Panc1 (cell line): ENCODE results near the gene HCN4. TPM values are rescaled to one million over a fixed set of nuclear protein-coding genes. Genes with fewer than 3 reads are reported as not detected.

Source experiments
- ATAC-seq: fragments of 200-7000 bp; cut with Tn5 transposase; 2 replicates; pipeline ENCODE4 v1.9.1; 2020; ENCODE audit warnings: mild to moderate bottlenecking, moderate library complexity
- BruUV-seq: library from RNA; stranded (reverse); fragments of 400-500 nt; replicated peaks from 2 replicates; lab custom pipeline; 2021; lab: Mats Ljungman, UMichigan
- CTCF ChIA-PET: fragments of 300-600 bp; sonication (Branson Sonifier 250); formaldehyde crosslinking; loops from one replicate; lab custom pipeline; 2022; ENCODE audit warnings: antibody characterized with exemption; lab: Charles Lee
- POLR2A ChIA-PET: fragments of 300-600 bp; sonication (Branson Sonifier 250); formaldehyde crosslinking; loops from one replicate; lab custom pipeline; 2022; ENCODE audit warnings: antibody characterized with exemption; lab: Charles Lee
- DNase-seq: peaks from one replicate; pipeline ENCODE4 v3.0.0-alpha.2; 2010; ENCODE audit warnings: low read depth, low spot score
- H3K27ac ChIP-seq: 2 replicates; pipeline ENCODE4 v1.5.1; 2011; ENCODE audit warnings: mild to moderate bottlenecking, low read length, inconsistent platforms
- H3K27me3 ChIP-seq: fragments of 200-500 bp; sonication (Bioruptor generic); 2 replicates; pipeline ENCODE4 v1.6.0; 2014; ENCODE audit warnings: low read length, inconsistent platforms; ENCODE audit not compliant: control insufficient read depth, insufficient read depth
- H3K36me3 ChIP-seq: fragments of 200-500 bp; sonication (Bioruptor generic); 2 replicates; pipeline ENCODE4 v1.5.1; 2014; ENCODE audit warnings: inconsistent platforms, mild to moderate bottlenecking, low read length, moderate library complexity; ENCODE audit not compliant: control insufficient read depth, insufficient read depth
- H3K4me1 ChIP-seq: 2 replicates; pipeline ENCODE4 v1.5.1; 2011; ENCODE audit warnings: inconsistent platforms, mild to moderate bottlenecking, low read length, moderate library complexity; ENCODE audit not compliant: control insufficient read depth, insufficient read depth
- H3K4me3 ChIP-seq, 2 experiments: 2 replicates each; pipeline ENCODE4 v1.5.1; 2011 to 2012; ENCODE audit warnings: low read depth in 2 of 2, low read length in 2 of 2, mild to moderate bottlenecking in 2 of 2, inconsistent platforms in 1 of 2, moderate library complexity in 1 of 2
- H3K9me3 ChIP-seq: fragments of 200-500 bp; sonication (Bioruptor generic); 2 replicates; pipeline ENCODE4 v1.5.1; 2014; ENCODE audit warnings: low read depth, mild to moderate bottlenecking, inconsistent platforms, low read length, moderate library complexity; ENCODE audit not compliant: control insufficient read depth, insufficient read depth
- POLR2AphosphoS5 ChIP-seq: IDR thresholded peaks from 2 replicates; pipeline ENCODE4 v1.6.1; 2012; ENCODE audit warnings: mild to moderate bottlenecking, low read depth, low read length, moderate library complexity
- SIN3A ChIP-seq: IDR thresholded peaks from 2 replicates; pipeline ENCODE4 v1.6.1; 2012; ENCODE audit warnings: low read depth, mild to moderate bottlenecking, low read length, moderate library complexity, borderline replicate concordance; ENCODE audit not compliant: insufficient read depth
- TCF7L2 ChIP-seq: IDR thresholded peaks from 2 replicates; pipeline ENCODE4 v1.6.1; 2011; ENCODE audit warnings: mild to moderate bottlenecking, low read depth, low read length, inconsistent platforms
- in situ Hi-C: cut with HindIII; loops from 2 replicates; pipeline ENCODE4 v1.10.0; 2016; ENCODE audit warnings: low sequenced_read_pairs, low pct_unique_long_range_greater_than_20kb
- intact Hi-C: fragments of 100-400 bp; cut with micrococcal nuclease; formaldehyde crosslinking; loops from one replicate; pipeline ENCODE4 v1.10.0; 2022; ENCODE audit not compliant: unreplicated experiment
- total RNA-seq: library from RNA; stranded (reverse); gene quantifications from one replicate; pipeline ENCODE4 v1.2.1, GENCODE V29; 2021; ENCODE audit not compliant: unreplicated experiment
- TF ChIP-seq, protein P1 (sequence below): fragments of 450-650 bp; IDR thresholded peaks from 2 replicates; pipeline ENCODE4 v1.5.1; 2017; ENCODE audit warnings: mild to moderate bottlenecking
- TF ChIP-seq, protein P2 (sequence below), 2 experiments: IDR thresholded peaks; 2 replicates each; pipeline ENCODE4 v1.6.1; 2011 to 2012; ENCODE audit warnings: low read depth in 2 of 2, control low read depth in 1 of 2, low read length in 1 of 2, mild to moderate bottlenecking in 1 of 2, moderate library complexity in 1 of 2; ENCODE audit not compliant: insufficient read depth in 1 of 2

Gene HCN4
- total RNA-seq, 1 experiment from 2014 or later = 0.15 TPM

- in situ Hi-C loops (no loop called here), intact Hi-C loops (no loop called here)
- Histone ChIP-seq H3K27me3 (no peaks in the 10 kb centered on the region), H3K36me3 (no peaks in the 10 kb centered on the region), H3K4me3 (no peak overlapping the region), H3K4me1 (no peaks in the 10 kb centered on the region), H3K9me3 (no peaks in the 10 kb centered on the region), H3K27ac (no peak overlapping the region)
- POLR2A ChIA-PET = no interaction called here
- BruUV-seq = no TSS peak
- ATAC-seq (no peak), DNase-seq (no peak)
- TF ChIP-seq, protein P1, sequence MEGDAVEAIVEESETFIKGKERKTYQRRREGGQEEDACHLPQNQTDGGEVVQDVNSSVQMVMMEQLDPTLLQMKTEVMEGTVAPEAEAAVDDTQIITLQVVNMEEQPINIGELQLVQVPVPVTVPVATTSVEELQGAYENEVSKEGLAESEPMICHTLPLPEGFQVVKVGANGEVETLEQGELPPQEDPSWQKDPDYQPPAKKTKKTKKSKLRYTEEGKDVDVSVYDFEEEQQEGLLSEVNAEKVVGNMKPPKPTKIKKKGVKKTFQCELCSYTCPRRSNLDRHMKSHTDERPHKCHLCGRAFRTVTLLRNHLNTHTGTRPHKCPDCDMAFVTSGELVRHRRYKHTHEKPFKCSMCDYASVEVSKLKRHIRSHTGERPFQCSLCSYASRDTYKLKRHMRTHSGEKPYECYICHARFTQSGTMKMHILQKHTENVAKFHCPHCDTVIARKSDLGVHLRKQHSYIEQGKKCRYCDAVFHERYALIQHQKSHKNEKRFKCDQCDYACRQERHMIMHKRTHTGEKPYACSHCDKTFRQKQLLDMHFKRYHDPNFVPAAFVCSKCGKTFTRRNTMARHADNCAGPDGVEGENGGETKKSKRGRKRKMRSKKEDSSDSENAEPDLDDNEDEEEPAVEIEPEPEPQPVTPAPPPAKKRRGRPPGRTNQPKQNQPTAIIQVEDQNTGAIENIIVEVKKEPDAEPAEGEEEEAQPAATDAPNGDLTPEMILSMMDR = no peak
- TF ChIP-seq SIN3A (no peak), TCF7L2 (no peak), POLR2AphosphoS5 (no peak)
- TF ChIP-seq, protein P2, sequence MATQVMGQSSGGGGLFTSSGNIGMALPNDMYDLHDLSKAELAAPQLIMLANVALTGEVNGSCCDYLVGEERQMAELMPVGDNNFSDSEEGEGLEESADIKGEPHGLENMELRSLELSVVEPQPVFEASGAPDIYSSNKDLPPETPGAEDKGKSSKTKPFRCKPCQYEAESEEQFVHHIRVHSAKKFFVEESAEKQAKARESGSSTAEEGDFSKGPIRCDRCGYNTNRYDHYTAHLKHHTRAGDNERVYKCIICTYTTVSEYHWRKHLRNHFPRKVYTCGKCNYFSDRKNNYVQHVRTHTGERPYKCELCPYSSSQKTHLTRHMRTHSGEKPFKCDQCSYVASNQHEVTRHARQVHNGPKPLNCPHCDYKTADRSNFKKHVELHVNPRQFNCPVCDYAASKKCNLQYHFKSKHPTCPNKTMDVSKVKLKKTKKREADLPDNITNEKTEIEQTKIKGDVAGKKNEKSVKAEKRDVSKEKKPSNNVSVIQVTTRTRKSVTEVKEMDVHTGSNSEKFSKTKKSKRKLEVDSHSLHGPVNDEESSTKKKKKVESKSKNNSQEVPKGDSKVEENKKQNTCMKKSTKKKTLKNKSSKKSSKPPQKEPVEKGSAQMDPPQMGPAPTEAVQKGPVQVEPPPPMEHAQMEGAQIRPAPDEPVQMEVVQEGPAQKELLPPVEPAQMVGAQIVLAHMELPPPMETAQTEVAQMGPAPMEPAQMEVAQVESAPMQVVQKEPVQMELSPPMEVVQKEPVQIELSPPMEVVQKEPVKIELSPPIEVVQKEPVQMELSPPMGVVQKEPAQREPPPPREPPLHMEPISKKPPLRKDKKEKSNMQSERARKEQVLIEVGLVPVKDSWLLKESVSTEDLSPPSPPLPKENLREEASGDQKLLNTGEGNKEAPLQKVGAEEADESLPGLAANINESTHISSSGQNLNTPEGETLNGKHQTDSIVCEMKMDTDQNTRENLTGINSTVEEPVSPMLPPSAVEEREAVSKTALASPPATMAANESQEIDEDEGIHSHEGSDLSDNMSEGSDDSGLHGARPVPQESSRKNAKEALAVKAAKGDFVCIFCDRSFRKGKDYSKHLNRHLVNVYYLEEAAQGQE (IDR thresholded peaks at IDR 0.05; ENCODE audit: insufficient read depth in 1 of 2, low read depth in 2 of 2, low read length in 1 of 2) = no peak
- CTCF ChIA-PET = no interaction called here
These were observed 40.5 kb downstream of the HCN4 start for GRCh38 chr15:73328149-73328820.

GRCh38 chr15:73326157-73326556 lies 42.6 kb downstream of the HCN4 start:
- CTCF ChIA-PET = interaction anchor here (0.7 kb wide), 1 partner anchor 45 kb away, joined by 4 read pairs; no protein-coding TSS in a partner anchor
- DNase-seq = no peak
- POLR2A ChIA-PET = no interaction called here
- no peak for TF ChIP-seq POLR2AphosphoS5
- TF ChIP-seq, protein P1 = no peak
- TF ChIP-seq, protein P2 (IDR thresholded peaks at IDR 0.05; ENCODE audit: insufficient read depth in 1 of 2, low read depth in 2 of 2, low read length in 1 of 2) = no peak
- TF ChIP-seq SIN3A = no peak
- TF ChIP-seq TCF7L2 = no peak
- Histone ChIP-seq H3K9me3 (no peaks in the 10 kb centered on the region), H3K27me3 (no peaks in the 10 kb centered on the region), H3K27ac (no peak overlapping the region), H3K36me3 (no peaks in the 10 kb centered on the region), H3K4me3 (no peak overlapping the region), H3K4me1 (no peaks in the 10 kb centered on the region)
- ATAC-seq = no peak
- BruUV-seq = no TSS peak
- intact Hi-C loops (no loop called here), in situ Hi-C loops (no loop called here)
